ENCODE results near the gene DEPDC1. TPM values are rescaled to one million over a fixed set of nuclear protein-coding genes. Genes with fewer than 3 reads are reported as not detected.

DEPDC1 gene
- total RNA-seq, 1 experiment from 2014 or later = 26.1 TPM

DNA sequence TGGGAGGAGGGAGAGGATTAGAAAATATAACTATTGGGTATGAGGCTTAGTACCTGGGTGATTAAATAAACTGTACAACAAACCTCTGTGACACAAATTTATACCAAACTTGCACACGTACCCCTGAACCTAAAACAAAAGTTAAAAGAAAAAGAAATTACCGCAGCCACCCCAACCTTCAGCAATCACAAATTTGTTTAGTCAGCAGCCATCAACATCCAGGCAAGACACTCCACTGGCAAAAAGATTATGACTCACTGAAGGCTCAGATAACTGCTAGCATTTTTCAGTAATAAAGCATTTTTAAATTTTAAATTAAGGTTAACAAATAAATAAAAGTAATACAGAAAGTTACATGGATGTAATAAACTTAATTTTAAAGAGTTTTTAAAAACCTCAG lies 14.4 kb upstream of the DEPDC1 start:
- peaks cover 10 to 17% of the 10 kb centered on the region in 2 experiments for H3K9me3 Mint-ChIP-seq
- no peak overlapping the region for H4K8ac ChIP-seq (replicated peaks; ENCODE audit: insufficient read length, low read depth, low read length)

More for the DNA sequence above, 14.4 kb upstream of the DEPDC1 start:
- Histone ChIP-seq H2BK15ac (ENCODE audit: low read depth, low read length) (no peak overlapping the region), H3K23me2 (ENCODE audit: insufficient read length, low read depth, low read length, poor library complexity, severe bottlenecking) (no peaks in the 10 kb centered on the region), H3K79me2 (ENCODE audit: insufficient read depth, low read length) (no peaks in the 10 kb centered on the region), H3K9me3 (ENCODE audit: control insufficient read depth, low read depth, low read length) (peaks cover 5% of the 10 kb centered on the region), H3K4me2 (ENCODE audit: insufficient read depth, insufficient read length, low read length) (no peak overlapping the region), H3K23ac (ENCODE audit: insufficient read length, low read depth, low read length) (no peak overlapping the region), H3K4ac (ENCODE audit: low read depth, low read length) (no peak overlapping the region), H3K9ac (ENCODE audit: extremely low read depth, insufficient read length, low read length) (no peak overlapping the region), H3T11ph (ENCODE audit: low read length) (no peak overlapping the region), H4K91ac (ENCODE audit: insufficient read length, low read depth, low read length) (no peak overlapping the region), H3K18ac (ENCODE audit: insufficient read length, low read depth, low read length) (no peak overlapping the region), H2AFZ (ENCODE audit: low read length) (no peak overlapping the region), H3K27ac (ENCODE audit: insufficient read length, low read depth, low read length) (no peak overlapping the region), H3K14ac (ENCODE audit: insufficient read depth, low read length) (no peak overlapping the region), H4K5ac (ENCODE audit: insufficient read length, low read depth, low read length) (no peak overlapping the region), H3K79me1 (ENCODE audit: insufficient read depth, low read depth, low read length, poor library complexity, severe bottlenecking) (no peaks in the 10 kb centered on the region), H2BK120ac (ENCODE audit: low read depth, low read length, poor library complexity, severe bottlenecking) (no peak overlapping the region), H3K27me3 (ENCODE audit: insufficient read depth, low read length) (no peaks in the 10 kb centered on the region), H3K4me1 (ENCODE audit: insufficient read depth, low read length) (no peaks in the 10 kb centered on the region), H2AK5ac (ENCODE audit: insufficient read length, low read length) (no peak overlapping the region), H4K20me1 (ENCODE audit: control insufficient read depth, insufficient read depth, insufficient read length) (no peaks in the 10 kb centered on the region), H2BK20ac (ENCODE audit: low read depth, low read length, poor library complexity, severe bottlenecking) (no peak overlapping the region), H2BK12ac (ENCODE audit: insufficient read length, low read depth, low read length) (no peak overlapping the region), H3K56ac (ENCODE audit: insufficient read length, low read depth, low read length) (no peak overlapping the region), H2BK5ac (ENCODE audit: insufficient read length, low read length) (no peak overlapping the region)
- TF ChIP-seq, protein P1, sequence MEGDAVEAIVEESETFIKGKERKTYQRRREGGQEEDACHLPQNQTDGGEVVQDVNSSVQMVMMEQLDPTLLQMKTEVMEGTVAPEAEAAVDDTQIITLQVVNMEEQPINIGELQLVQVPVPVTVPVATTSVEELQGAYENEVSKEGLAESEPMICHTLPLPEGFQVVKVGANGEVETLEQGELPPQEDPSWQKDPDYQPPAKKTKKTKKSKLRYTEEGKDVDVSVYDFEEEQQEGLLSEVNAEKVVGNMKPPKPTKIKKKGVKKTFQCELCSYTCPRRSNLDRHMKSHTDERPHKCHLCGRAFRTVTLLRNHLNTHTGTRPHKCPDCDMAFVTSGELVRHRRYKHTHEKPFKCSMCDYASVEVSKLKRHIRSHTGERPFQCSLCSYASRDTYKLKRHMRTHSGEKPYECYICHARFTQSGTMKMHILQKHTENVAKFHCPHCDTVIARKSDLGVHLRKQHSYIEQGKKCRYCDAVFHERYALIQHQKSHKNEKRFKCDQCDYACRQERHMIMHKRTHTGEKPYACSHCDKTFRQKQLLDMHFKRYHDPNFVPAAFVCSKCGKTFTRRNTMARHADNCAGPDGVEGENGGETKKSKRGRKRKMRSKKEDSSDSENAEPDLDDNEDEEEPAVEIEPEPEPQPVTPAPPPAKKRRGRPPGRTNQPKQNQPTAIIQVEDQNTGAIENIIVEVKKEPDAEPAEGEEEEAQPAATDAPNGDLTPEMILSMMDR (conservative IDR thresholded peaks at IDR 0.05) = no peak
- Mint-ChIP-seq H3K27ac (no peak overlapping the region), H3K4me1 (no peaks in the 10 kb centered on the region), H3K4me3 (no peak overlapping the region), H3K36me3 (ENCODE audit: insufficient read depth in 1 of 3, low read depth in 3 of 3) (peaks cover 0 to 9% (median 2%) of the 10 kb centered on the region in 3 experiments; a peak in 4 of 7 replicates), H3K27me3 (ENCODE audit: low read depth) (no peaks in the 10 kb centered on the region)
- no CpG with 5 or more reads among the region's 2 CpGs for WGBS (ENCODE audit: extremely low coverage, insufficient read length, low lambda C conversion rate)
- no peak for DNase-seq

Data from H9 (cell line).